Measurements from ENCODE around the gene STX5. TPM values are rescaled to one million over a fixed set of nuclear protein-coding genes. Genes with fewer than 3 reads are reported as not detected.

Gene STX5
- total and polyA plus RNA-seq, 9 of the 15 experiments (the other 6 are each of a cell fraction or from before 2014, with no cell fraction given), result 2.8 to 28.6 (median 23.7) TPM

GRCh38 chr11:62841361-62842170 is 9.7 kb upstream of the STX5 start (continued):
- TF ChIP-seq EWSR1 (IDR thresholded peaks at IDR 0.05; ENCODE audit: borderline replicate concordance, low read depth, partially characterized antibody) (peak; percentile 100), ZNF23 (CRISPR knock-in tag; IDR thresholded peaks at IDR 0.05) (peak; percentile 96), ZNF217 (CRISPR knock-in tag; IDR thresholded peaks at IDR 0.05) (peak; percentile 89; the same call in 1 of the 2 replicates), ARID3B (CRISPR knock-in tag; IDR thresholded peaks at IDR 0.05; ENCODE audit: borderline replicate concordance) (0 out of 2 replicates have a peak, but pooled peaks have one; percentile 89), ZNF512 (tag; IDR thresholded peaks at IDR 0.05) (no peak), RCOR1 (IDR thresholded peaks at IDR 0.05; ENCODE audit: borderline replicate concordance in 1 of 2, low read depth in 2 of 2, low read length in 2 of 2) (peak; percentile 56 to 63; a peak in 3 of 4 replicates), TEAD1 (CRISPR knock-in tag; IDR thresholded peaks at IDR 0.05) (peak; percentile 95 to 99), ELF2 (CRISPR knock-in tag; IDR thresholded peaks at IDR 0.05) (peak; percentile 99), ZNF239 (CRISPR knock-in tag; IDR thresholded peaks at IDR 0.05) (peak; percentile 86), LARP7 (IDR thresholded peaks at IDR 0.05) (no peak; the same call in none of the 2 replicates), E4F1 (CRISPR knock-in tag; IDR thresholded peaks at IDR 0.05; ENCODE audit: borderline replicate concordance) (peak; percentile 94), NR0B1 (IDR thresholded peaks at IDR 0.05; ENCODE audit: partially characterized antibody) (no peak), POLR3G (IDR thresholded peaks at IDR 0.05; ENCODE audit: extremely low read depth, insufficient read length, insufficient replicate concordance) (no peak), ZNF431 (CRISPR knock-in tag; IDR thresholded peaks at IDR 0.05) (peak; percentile 88), POLR2G (IDR thresholded peaks at IDR 0.05; ENCODE audit: low read depth, low read length) (peak; percentile 58), CREB1 (IDR thresholded peaks at IDR 0.05) (peak; percentile 72), CREB1 (CRISPR knock-in tag; IDR thresholded peaks at IDR 0.05) (0 out of 2 replicates have a peak, but pooled peaks have one; percentile 45), ZNF764 (CRISPR knock-in tag; IDR thresholded peaks at IDR 0.05; ENCODE audit: low read depth) (peak; percentile 98), CBX5 (IDR thresholded peaks at IDR 0.05; ENCODE audit: borderline replicate concordance, low read depth) (0 out of 2 replicates have a peak, but pooled peaks have one; percentile 52), ZNF589 (CRISPR knock-in tag; IDR thresholded peaks at IDR 0.05; ENCODE audit: low read depth) (peak; percentile 36)

Measured in K562 (cell line).